ENCODE data around the gene DICER1. TPM values are rescaled to one million over a fixed set of nuclear protein-coding genes. Genes with fewer than 3 reads are reported as not detected.
A peak's percentile ranks its signal among the peaks of the same experiment; 100 is the strongest.

The DICER1 gene
- total and polyA plus RNA-seq, 2 experiments from 2014 or later = 20.0 to 111 TPM

GRCh38 chr14:95071649-95072280, 85.6 kb downstream of the DICER1 start:
- Histone ChIP-seq H3K9me2 (replicated peaks; ENCODE audit: insufficient read depth) (no peaks in the 10 kb centered on the region), H2AFZ (no peak overlapping the region), H3K4me3 (no peak overlapping the region), H3K27me3 (no peaks in the 10 kb centered on the region), H3K36me3 (replicated peaks; ENCODE audit: insufficient read depth, low read depth) (no peaks in the 10 kb centered on the region), H3K4me1 (ENCODE audit: insufficient read depth) (no peaks in the 10 kb centered on the region), H3K27ac (no peak overlapping the region), H4K20me1 (ENCODE audit: insufficient read depth, poor library complexity, severe bottlenecking) (no peaks in the 10 kb centered on the region), H3K4me2 (peak overlapping the region; percentile 22), H3K9me3 (ENCODE audit: low read depth) (no peaks in the 10 kb centered on the region), H3K79me2 (no peaks in the 10 kb centered on the region)
- WGBS (ENCODE audit: low lambda C conversion rate, missing lambda C conversion rate) = 51% methylated on average over 19 of the region's 19 CpGs
- no peak for DNase-seq (ENCODE audit: low spot score)
- no peak for TF ChIP-seq EZH2 (IDR thresholded peaks at IDR 0.05; ENCODE audit: borderline replicate concordance)
- no peak for TF ChIP-seq CTCF (IDR thresholded peaks at IDR 0.05; ENCODE audit: poor library complexity)
- no peak for TF ChIP-seq EZH2phosphoT487 (IDR thresholded peaks at IDR 0.05; ENCODE audit: low read depth, severe bottlenecking, unreplicated experiment)

GRCh38 chr14:95070748-95071435, 86.4 kb downstream of the DICER1 start:
- Histone ChIP-seq H3K9me2 (replicated peaks; ENCODE audit: insufficient read depth) (no peaks in the 10 kb centered on the region), H4K20me1 (ENCODE audit: insufficient read depth, poor library complexity, severe bottlenecking) (no peaks in the 10 kb centered on the region), H3K27me3 (no peaks in the 10 kb centered on the region), H3K27ac (no peak overlapping the region), H2AFZ (no peak overlapping the region), H3K4me1 (ENCODE audit: insufficient read depth) (no peaks in the 10 kb centered on the region), H3K79me2 (no peaks in the 10 kb centered on the region), H3K36me3 (replicated peaks; ENCODE audit: insufficient read depth, low read depth) (no peaks in the 10 kb centered on the region), H3K4me2 (no peak overlapping the region), H3K9me3 (ENCODE audit: low read depth) (no peaks in the 10 kb centered on the region), H3K4me3 (no peak overlapping the region)
- DNase-seq (ENCODE audit: low spot score) = no peak
- TF ChIP-seq EZH2 (IDR thresholded peaks at IDR 0.05; ENCODE audit: borderline replicate concordance) (no peak), CTCF (IDR thresholded peaks at IDR 0.05; ENCODE audit: poor library complexity) (no peak), EZH2phosphoT487 (IDR thresholded peaks at IDR 0.05; ENCODE audit: low read depth, severe bottlenecking, unreplicated experiment) (no peak)
- 79% methylated on average over 11 of the region's 11 CpGs for WGBS (ENCODE audit: low lambda C conversion rate, missing lambda C conversion rate)

GRCh38 chr14:95069547-95069946, 87.8 kb downstream of the DICER1 start:
- Histone ChIP-seq H3K9me3 (ENCODE audit: low read depth) (no peaks in the 10 kb centered on the region), H3K36me3 (replicated peaks; ENCODE audit: insufficient read depth, low read depth) (no peaks in the 10 kb centered on the region), H3K4me1 (ENCODE audit: insufficient read depth) (no peaks in the 10 kb centered on the region), H4K20me1 (ENCODE audit: insufficient read depth, poor library complexity, severe bottlenecking) (no peaks in the 10 kb centered on the region), H3K4me2 (no peak overlapping the region), H3K4me3 (no peak overlapping the region), H3K9me2 (replicated peaks; ENCODE audit: insufficient read depth) (no peaks in the 10 kb centered on the region), H3K27ac (no peak overlapping the region), H3K79me2 (no peaks in the 10 kb centered on the region), H3K27me3 (no peaks in the 10 kb centered on the region), H2AFZ (no peak overlapping the region)
- DNase-seq (ENCODE audit: low spot score) = no peak
- 94% methylated on average over 10 of the region's 10 CpGs for WGBS (ENCODE audit: low lambda C conversion rate, missing lambda C conversion rate)
- no peak for TF ChIP-seq EZH2phosphoT487 (IDR thresholded peaks at IDR 0.05; ENCODE audit: low read depth, severe bottlenecking, unreplicated experiment)
- TF ChIP-seq CTCF (IDR thresholded peaks at IDR 0.05; ENCODE audit: poor library complexity) = no peak
- TF ChIP-seq EZH2 (IDR thresholded peaks at IDR 0.05; ENCODE audit: borderline replicate concordance) = no peak

All from hepatocyte (in vitro differentiated cells).